KG1 (cell line): ENCODE results near the gene CUL1.

ENCODE experiments used
- DNase-seq: peaks from one replicate; lab custom pipeline; 2025; lab: John Stamatoyannopoulos, UW

CUL1 gene

DNA sequence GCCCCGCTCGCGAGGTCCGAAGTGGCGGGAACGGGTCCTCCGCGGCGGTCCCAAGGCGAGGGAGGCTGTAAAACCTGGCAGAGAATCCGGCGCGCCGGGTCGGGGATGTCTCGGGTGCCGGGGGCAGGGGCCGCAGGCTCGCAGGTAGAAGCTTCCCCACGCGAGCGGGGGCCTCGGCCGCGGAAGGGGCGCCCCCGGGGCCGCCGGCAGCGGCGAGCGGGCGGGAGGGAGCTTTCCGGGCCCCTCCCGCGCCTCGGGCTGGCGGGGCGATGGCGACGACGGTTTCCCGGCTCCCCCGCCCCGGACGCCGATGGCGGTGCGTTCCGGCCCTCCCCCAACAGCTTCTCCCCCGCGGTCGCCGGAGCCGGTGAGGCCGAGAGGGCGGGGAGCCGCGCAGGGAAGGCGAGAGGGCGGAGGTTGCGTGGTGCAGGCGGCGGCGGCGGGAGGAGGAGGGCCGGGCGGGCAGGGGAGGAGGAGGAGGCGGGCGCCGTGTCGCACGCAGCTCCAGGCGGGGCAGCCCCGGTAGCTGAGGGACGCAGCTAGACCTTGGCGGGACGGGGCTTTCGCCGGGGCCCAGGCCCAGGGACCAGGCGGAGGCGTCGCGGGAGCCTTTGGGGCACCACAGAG, at the start of gene CUL1:
CUL1 (plus strand) TSS at position 507 of the 627 bp plus-strand sequence. CDS start 31,220 bp downstream, outside the sequence.
- DNase-seq = no peak

DNA sequence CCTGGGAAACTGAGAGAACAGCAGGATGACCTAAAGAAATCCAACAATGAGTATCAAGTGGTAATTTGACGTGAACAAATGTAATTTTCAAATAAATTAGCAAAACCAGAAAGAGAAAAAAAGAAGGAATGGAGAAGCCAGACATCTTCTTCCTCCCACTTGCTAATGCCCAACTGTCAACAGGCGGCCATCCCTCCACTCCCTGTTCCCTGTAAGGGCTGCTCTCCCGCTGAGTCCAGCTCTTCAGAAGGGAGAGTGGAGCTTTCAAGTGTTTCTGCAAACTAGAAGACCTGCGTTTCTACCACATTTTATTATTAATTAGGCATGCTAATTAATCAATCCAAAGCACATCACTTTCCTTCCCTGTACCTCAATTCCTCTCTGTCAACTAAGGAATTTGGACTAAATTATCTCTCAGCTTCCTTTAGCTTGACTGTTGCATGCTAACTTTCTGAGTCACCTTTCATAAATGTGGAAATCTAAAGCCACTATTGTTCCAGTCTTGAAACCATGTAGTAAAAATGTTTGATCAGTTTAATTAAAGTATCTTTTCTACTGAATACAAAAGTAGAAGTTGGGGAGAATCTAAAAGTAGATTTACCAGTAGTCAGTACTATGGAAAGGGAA, 48.4 kb upstream of the CUL1 start:
- no peak for DNase-seq

DNA sequence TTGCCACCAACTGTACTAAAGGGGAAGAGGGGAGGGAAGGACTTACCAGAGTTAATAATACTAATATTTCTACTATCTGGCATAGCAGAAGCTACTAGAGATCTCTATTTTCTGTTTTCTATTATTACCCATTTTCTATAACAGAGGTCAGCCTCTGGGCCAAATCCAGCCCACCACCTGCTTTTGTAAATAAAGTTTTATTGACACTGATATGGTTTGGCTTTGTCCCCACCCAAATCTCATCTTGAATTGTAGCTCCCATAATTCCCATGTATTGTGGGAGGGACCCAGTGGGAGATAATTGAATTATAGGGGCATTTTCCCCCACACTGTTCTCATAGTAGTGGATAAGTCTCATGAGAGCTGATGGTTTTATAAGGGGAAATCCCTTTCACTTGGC, 45.9 kb upstream of the CUL1 start:
- no peak for DNase-seq

DNA sequence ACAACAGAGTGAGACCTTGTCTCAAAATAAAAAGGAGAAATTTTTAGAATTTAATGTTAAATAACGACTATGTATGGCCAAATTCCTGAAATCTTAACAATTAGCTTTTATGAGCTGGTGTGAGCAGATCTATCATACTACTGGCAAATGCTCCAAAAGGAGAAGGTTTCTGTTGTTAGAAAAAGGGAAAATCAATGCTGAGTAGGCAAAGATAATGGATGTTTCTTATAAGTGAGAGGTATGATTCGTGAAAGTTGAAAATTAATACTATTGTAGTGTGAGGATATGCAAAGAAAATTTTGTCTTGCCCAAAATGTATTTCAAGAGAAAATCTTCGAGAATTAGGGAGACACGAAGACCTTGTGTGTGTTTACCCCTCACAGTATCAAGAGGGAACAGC, 40.8 kb upstream of the CUL1 start:
- no peak for DNase-seq

DNA sequence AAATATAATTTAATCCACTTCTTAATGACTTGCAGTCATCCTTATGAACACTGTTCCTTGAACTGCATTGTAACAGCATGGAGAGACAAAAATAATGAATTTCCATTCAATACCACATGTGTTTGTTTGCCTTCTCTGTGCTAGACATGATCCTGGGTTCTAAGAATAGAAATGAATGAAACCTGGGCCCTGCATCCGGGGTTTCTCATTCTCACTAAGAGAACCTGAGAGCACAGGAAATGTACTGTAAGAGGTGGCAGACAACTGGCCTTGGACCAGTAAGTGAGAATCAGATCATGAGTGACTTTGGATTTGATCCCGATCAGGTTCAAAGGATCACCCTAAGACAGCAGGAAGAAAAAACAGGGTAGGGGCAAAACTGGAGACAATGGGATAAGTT, 37.2 kb upstream of the CUL1 start:
- no peak for DNase-seq

DNA sequence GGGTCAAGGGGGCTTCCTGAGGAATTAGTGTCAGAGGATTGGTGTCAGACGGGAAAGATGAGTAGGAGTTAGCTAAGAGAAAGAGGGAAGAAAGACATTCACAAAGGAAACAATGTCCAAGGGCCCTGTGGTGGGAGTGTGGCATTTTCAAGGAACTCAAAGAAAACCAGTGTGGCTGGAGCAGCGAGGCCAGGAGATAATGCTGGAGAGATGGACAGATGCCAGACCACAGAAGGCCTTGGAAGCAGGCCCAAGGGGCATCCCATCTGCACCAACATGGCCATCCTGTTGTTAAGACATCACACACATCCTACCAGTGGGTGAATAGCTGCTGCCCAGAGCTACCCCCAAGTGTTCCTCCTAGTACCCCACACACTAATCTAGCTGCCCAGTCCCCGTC, 36.1 kb upstream of the CUL1 start:
- no peak for DNase-seq

DNA sequence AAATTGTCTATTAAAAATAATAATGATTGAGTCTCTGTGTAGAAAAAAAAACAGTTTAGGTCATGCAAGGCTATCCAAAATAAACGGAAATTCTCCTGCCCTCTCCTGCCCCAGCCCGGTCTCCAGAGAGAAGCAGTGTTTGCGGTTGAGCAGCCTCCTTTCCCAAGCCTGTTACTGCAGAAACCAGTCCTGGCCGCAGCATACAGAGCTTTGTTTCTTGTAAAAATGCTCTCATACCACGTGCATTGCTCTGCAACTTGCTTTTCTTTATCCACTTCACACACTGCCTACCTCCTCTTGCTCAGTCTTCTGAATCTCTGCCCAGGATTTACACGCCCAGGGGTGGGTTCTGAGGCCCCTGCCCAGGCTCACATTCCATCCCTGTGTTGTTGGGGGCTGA, 34.4 kb upstream of the CUL1 start:
- DNase-seq = no peak

DNA sequence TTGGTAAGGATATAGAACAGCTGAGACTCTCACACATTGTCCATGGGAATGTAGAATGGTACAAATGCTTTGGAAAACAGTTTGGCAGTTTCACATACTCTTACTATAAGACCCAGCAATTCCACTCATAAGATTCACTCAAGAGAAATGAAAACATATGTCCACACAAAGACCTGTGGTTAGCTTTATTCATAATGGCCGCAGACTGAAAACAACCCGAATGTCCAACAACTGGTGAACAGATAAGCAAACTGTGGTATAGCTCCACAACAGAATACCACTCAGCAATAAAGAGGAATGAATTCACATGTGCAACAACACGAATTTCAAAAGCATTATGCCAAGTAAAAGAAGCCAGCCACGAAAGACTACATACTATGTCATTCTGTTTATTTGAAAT, 33.5 kb upstream of the CUL1 start:
- DNase-seq = no peak

DNA sequence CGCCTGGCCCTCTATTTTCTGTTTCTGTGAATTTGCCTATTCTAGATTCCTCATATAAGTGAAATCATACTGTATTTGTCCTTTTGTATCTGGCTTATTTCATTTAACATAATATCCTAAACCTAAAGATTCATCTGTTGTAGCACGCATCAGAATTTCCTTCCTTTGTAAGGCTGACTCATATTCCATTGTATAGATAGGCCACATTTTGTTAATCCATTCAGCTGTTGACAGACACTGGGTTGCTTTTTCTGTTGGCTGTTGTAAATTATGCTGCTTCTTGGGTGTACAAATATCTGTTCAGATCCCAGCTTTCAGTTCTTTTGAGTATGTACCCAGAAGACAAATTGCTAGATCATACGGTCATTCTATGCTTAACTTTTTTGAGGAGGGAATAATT, 28.8 kb upstream of the CUL1 start:
- no peak for DNase-seq

DNA sequence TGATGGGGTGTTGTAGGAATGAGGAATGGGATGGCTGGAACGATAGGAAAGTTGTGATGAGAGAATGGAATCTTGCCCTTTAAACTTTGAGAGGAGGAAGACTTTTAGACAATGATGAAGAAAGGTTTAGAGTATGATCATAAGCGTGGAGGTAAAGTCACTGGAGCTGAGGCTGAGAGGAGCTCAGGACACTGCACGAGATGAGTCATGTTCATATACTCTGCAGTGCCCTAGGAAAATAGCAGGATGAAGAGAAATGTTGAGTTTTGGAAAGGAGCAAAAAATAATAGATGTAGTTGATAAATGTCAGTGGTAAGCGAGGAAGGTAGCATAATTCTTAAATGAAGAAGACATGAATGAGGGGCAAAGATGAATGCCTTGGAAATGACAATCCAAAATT, 28.3 kb upstream of the CUL1 start:
- DNase-seq = no peak

DNA sequence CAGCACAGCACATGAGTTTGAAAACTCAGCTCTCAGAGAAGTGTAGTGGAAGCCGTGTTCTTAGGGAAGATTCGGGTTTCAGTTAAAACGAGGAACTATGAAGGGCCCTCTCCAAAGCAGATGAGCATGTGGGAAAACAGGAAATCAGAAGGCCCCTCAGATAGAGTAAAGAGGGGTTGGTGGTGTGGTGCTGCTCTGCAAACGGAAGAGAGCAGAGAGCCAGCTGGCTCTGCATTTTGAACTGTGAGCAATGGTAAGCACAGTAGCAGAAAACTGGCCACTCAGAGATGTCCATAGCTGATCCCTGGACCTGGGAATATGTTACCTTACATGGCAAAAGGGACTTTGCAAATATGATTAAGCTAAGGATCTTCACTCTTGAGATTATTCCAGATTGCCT, 27.9 kb upstream of the CUL1 start:
- peak; percentile 4 for DNase-seq

DNA sequence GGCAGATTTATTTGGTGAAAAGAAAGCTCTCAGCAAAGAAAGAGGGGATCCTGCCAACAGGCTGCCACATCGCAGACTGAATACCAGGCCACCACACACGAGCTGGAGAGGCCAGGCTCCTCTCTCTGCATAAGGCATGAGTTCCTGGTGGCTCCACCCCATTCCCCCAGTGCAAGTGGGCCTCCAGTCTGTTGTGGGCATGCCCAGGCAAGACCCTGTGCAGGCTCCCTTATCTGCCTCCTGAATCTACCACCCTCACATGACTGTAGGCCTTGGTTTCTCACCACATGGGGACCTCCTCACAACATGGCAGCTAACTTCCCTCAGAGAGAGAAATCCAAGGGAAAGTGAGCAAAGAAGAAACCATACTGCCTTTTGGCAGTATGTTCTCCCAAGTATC, 26.7 kb upstream of the CUL1 start:
- no peak for DNase-seq

DNA sequence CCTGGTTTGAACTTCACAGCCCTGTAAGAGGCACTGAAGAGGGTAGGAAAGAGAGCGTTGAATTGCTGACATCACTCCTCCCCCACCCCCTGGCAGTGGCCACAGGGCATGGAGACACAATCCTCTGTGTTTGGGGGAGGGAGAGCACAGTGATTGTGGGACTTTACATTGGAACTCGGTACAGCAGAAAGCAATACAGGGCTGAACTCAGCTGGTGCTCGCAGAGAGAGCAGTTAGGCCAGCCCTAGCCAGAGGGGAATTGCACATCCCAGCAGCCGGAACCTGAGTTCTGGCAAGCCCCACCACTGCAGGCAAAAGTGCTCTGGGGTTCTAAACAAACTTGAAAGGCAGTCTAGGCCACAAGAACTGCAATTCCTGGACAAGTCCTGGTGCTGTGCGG, 24.0 kb upstream of the CUL1 start:
- no peak for DNase-seq

DNA sequence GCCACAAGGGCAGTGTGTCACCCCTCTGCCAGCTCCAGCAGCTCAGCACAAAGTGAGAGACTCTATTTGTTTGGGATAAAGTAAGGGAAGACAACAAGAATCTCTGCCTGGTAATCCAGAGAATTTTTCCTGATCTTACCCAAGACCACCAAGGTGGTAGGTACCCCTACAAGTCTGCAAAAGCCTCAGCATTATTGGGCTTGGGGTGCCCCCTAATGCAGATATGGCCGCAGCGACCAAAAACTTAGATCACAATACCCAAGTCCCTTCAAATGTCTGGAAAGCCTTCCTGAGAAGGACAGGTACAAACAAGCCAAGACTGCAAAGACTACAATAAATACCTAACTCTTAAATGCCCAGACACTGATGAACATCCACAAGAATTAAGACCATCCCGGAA, 22.4 kb upstream of the CUL1 start:
- no peak for DNase-seq

DNA sequence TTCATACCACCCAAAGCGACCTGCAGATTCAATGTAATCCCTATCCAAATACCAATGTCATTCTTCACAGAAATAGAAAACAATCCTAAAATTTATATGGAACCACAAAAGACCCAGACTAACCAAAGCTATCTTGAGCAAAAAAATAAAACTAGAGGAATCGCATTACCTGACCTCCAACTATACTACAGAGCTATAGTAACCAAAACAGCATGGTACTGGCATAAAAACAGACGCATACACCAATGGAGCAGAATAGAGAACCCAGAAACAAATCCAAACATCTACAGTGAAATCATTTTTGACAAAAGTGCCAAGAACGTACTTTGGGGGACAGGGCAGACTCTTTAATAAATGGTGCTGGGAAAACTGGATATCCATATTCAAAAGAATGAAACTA, 16.9 kb upstream of the CUL1 start:
- no peak for DNase-seq

DNA sequence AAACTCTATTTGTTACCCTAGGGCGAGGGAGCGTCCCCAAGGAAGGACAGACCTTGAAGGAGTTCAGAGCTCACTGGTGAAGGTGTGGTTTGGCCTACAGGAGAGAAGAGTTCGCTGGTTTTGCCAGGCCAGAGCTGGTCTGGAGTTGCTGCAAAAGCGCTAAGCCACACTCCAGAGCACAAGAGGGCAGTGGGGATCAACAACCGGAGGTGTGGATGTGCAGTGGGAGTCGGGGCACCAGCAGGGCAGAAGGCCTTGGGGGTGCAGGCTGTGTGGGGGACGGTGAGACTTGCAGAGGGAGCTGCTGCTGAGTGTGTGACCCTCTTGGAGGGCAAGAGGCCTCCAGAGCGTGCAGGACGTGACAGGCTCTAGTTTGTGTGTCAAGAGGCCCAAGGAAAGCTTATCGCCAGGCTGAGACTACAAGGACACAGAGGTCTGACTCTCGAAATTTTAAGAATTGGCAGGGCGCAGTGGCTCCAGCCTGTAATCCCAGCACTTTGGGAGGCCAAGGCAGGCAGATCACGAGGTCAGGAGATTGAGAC, 14.3 kb upstream of the CUL1 start:
- DNase-seq = no peak

DNA sequence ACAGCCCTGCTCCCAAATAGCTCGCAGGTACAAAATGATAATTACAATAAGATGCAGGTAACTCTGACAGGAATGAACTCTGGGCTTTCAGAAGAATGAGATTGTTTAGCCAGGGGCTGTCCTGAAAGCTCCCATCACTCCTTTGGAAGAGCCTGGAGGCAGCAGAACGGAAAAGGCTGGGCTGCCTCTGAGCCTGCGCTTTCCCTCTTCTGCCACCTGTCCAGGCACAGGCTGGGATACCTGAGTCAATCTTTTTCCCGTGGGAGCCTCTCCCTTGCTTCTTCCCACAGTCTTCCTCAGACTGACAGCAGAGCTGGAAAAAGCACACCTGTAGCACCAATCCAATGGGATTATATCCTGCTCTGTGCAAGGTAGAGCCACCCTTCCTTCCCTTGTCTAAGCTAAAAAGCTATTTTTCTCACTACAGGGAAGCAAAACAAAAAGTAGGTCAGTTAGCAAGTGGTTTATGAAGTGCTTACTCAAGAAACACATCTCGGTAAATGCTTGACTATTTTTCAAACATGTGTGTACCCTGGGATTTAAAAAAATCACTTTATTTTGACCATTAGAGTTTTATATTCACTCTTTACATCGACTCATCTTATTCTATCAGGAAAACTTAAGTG, 12.3 kb upstream of the CUL1 start:
- no peak for DNase-seq

DNA sequence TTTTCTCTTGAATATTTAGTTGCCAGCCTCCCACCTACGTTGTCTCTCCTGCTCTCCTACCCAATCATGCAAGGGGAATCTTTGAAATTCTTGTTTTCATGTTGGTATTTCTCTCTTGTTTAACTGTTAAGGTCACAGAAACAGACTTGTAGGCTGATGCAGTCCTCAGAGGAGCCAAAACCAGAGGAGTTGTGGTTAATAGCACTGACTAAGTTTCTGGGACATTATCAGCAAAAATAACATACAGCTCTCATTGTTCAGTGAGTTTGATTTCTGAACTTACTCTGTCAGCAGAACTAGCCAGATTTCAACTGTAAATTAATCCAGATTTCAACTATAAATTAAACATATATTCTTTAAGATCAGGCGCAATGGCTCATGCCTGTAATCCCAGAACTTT, 11.1 kb upstream of the CUL1 start:
- DNase-seq = no peak

DNA sequence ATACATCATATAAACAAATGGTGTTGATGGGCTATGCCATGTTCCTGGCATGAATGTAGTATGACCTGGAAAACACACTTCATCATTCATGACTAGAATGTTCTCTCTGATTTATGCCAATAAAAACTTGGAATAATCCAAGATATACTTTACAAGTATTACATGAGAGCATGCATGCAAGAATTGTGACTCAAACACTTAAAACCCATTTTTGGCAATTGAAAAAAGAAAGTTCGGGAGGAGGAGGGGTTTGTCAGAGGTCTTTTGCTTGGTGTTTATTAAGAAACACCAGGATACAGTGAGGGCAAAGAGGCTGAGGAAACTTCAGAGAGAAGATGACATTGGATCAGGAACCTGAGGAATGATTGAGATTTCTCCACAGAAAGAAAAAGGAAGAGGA, 10.2 kb upstream of the CUL1 start:
- no peak for DNase-seq

DNA sequence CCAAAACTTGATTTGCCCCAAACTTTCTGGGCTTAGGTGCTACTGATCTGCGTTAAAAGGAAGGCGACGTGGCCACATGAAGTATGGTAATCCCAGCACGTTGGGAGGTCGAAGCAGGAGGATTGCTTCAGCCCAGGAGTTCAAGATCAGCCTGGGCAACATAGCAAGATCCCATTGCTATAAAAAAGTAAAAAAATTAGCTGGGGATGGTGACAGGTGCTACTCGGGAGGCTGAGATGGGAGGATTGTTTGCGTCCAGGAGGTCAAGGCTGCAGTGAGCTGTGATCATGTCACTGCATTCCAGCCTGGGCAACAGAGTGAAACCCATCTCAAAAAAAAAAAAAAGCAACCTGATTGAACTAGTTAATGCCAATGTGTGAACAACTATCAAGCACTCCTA, 5.1 kb upstream of the CUL1 start:
- no peak for DNase-seq

DNA sequence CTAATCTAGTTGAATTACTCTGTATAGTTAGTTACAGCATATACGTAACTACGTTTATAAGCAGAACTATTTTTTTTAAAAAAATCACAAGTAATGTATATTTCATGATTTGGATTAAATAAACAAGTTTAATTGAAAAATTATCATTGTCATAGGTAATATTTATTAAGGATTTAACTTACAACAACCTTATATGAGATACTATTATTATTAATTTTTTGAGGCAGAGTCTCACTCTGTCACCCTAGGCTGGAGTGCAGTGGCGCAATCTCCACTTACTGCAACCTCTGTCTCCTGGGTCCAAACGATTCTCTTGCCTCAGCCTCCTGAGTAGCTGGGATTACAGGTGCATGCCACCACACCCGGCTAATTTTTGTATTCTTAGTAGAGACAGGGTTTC, 4.1 kb upstream of the CUL1 start:
- no peak for DNase-seq

DNA sequence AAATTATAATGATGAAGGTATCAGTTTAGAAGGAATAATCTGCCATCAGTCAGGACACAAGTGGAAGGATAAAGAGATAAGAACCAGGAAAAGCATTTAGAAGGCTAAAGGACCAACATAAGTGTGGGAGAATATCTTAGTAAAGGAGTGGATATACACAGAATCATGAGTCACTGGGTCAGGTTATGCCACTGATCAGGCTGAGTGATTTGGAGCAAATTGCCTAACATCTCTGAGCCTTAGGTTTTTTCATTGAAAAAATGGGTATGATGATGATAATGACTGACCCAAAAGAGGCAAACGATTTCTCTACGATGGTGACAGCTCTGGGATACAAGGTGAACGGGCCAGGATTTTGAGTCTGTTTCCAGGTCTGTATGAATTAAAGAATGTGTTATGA, 2.8 kb upstream of the CUL1 start:
- no peak for DNase-seq

DNA sequence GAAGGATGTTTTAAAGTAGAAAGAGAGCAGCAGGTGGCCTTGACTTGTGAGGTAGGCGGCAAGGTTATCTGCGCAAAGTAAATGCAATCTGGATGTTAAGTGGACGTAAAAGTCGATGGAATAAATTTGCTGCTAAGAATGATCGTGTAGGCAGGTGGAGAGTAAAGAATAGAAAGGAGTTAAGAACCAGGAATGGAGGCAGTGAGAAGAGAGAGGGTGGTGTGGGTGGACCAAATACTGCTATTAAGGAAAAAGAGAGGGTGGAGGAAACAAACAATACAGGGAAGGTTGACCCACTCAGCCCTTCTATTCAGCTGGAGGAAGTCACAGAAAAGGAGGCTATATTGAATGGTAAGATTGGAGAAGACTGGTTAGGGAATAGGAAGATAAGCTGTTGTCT, 1.9 kb upstream of the CUL1 start:
- DNase-seq = no peak
